Transverse colon (tissue), 4 donors: Measurements from ENCODE around the gene SH3RF3. TPM values are rescaled to one million over a fixed set of nuclear protein-coding genes. Genes with fewer than 3 reads are reported as not detected.

Experiments
- DNase-seq: peaks from one replicate; pipeline ENCODE4 v3.0.0-alpha.2; 2019
- H3K27ac ChIP-seq, 4 donors: fragments of 200-600 bp; sonication (generic); 2 replicates each; pipeline ENCODE4 v1.5.1; 2016 to 2018; ENCODE audit warnings: inconsistent platforms in 4 of 4
- H3K27me3 ChIP-seq: fragments of 200-600 bp; sonication (generic); 2 replicates; pipeline ENCODE4 v1.5.1; 2017; ENCODE audit warnings: inconsistent platforms
- H3K36me3 ChIP-seq, 4 donors: fragments of 200-600 bp; sonication (generic); 2 replicates each; pipeline ENCODE4 v1.5.1; 2017 to 2019; ENCODE audit warnings: inconsistent platforms in 4 of 4
- H3K4me1 ChIP-seq, 4 donors: fragments of 200-600 bp; sonication (generic); 2 replicates each; pipeline ENCODE4 v1.5.1; 2017 to 2020; ENCODE audit warnings: inconsistent platforms in 4 of 4
- H3K4me3 ChIP-seq, 4 donors: fragments of 200-600 bp; sonication (generic); 1 replicate in 1 of 4; 2 replicates in 3 of 4; pipeline versions ENCODE4 v1.5.1 to v1.6.1; 2017 to 2019; ENCODE audit warnings: inconsistent platforms in 4 of 4
- H3K9me3 ChIP-seq, 2 donors: fragments of 200-600 bp; sonication (generic); 2 replicates each; pipeline ENCODE4 v1.5.1; 2017 to 2019; ENCODE audit warnings: inconsistent platforms in 2 of 2
- EP300 ChIP-seq: sonication (generic); formaldehyde crosslinking; IDR thresholded peaks from one replicate; pipeline ENCODE4 v1.6.1; 2017; ENCODE audit warnings: antibody characterized with exemption, low read depth
- POLR2A ChIP-seq: fragments of 450-650 bp; IDR thresholded peaks from one replicate; pipeline ENCODE4 v1.6.1; 2016; ENCODE audit warnings: antibody characterized with exemption, mild to moderate bottlenecking, moderate library complexity
- POLR2AphosphoS5 ChIP-seq, 3 donors: sonication (generic); formaldehyde crosslinking; IDR thresholded peaks; one replicate each; pipeline ENCODE4 v1.6.1; 2016; ENCODE audit warnings: antibody characterized with exemption in 3 of 3
- WGBS, 2 donors: methylation state at CpG; one replicate each; pipeline ENCODE4 v1.1.5; 2018; ENCODE audit warnings: low coverage in 1 of 2; 5-methylcytosine and 5-hydroxymethylcytosine counted together
- in situ Hi-C, 4 donors: fragments of 200-750 bp; cut with MboI; loops; one replicate each; pipeline versions ENCODE4 v1.15.0 to v1.15.1; 2017; ENCODE audit warnings: low sequenced_read_pairs in 3 of 4, low pct_ligation_motif_present in 1 of 4, low pct_unique_long_range_greater_than_20kb in 1 of 4
- intact Hi-C: fragments of 100-400 bp; cut with DNase I; formaldehyde crosslinking; loops from one replicate; pipeline ENCODE4 v1.15.1; 2023; ENCODE audit warnings: low total_unique reads
- total RNA-seq, 4 donors: library from RNA; depleted of rRNA; stranded (reverse); fragments of >200 nt; gene quantifications; one replicate each; pipeline ENCODE4 v1.1.0, GENCODE V29; 2016
- TF ChIP-seq, protein P1 (sequence below), 5 experiments: fragments of 200-600 bp in 3 of 5; fragments of 450-650 bp in 2 of 5; sonication (generic) in 3 of 5; IDR thresholded peaks; 1 replicate in 2 of 5; 2 replicates in 3 of 5; pipeline ENCODE4 v1.5.1; 2016 to 2017; ENCODE audit warnings: antibody characterized with exemption in 5 of 5, inconsistent platforms in 3 of 5, mild to moderate bottlenecking in 2 of 5, moderate library complexity in 1 of 5

SH3RF3 gene
- total RNA-seq, 4 donors from 2014 or later = 1.9 to 8.8 (median 2.9) TPM

DNA sequence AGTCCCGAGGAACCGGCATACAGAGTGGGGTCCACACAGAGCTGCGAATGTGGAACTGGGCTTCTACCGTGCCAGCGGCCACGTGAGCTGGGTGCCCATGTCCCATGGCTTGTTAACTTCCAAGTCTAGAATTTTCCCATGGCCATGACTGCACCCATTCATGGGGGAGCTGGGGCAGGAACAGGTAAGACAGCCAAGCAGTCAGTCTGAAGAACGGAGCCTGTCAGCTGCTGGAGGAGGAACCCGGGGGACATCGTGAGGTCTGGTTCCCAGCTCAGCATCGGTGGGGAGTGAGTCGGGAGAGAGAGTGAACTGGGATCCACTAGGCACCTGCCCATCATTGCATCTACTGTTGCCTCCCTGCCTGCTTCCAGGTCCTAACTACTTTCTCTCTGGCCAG lies 86.9 kb downstream of the SH3RF3 start:
- TF ChIP-seq POLR2AphosphoS5 (IDR thresholded peaks at IDR 0.05) = no peak
- TF ChIP-seq EP300 = no peak
- no peak for TF ChIP-seq POLR2A
- TF ChIP-seq, protein P1, sequence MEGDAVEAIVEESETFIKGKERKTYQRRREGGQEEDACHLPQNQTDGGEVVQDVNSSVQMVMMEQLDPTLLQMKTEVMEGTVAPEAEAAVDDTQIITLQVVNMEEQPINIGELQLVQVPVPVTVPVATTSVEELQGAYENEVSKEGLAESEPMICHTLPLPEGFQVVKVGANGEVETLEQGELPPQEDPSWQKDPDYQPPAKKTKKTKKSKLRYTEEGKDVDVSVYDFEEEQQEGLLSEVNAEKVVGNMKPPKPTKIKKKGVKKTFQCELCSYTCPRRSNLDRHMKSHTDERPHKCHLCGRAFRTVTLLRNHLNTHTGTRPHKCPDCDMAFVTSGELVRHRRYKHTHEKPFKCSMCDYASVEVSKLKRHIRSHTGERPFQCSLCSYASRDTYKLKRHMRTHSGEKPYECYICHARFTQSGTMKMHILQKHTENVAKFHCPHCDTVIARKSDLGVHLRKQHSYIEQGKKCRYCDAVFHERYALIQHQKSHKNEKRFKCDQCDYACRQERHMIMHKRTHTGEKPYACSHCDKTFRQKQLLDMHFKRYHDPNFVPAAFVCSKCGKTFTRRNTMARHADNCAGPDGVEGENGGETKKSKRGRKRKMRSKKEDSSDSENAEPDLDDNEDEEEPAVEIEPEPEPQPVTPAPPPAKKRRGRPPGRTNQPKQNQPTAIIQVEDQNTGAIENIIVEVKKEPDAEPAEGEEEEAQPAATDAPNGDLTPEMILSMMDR (IDR thresholded peaks at IDR 0.05) = no peak
- Histone ChIP-seq H3K4me1 (peaks cover 3 to 37% (median 17%) of the 10 kb centered on the region in 4 donors), H3K9me3 (no peaks in the 10 kb centered on the region), H3K36me3 (no peaks in the 10 kb centered on the region), H3K27ac (no peak overlapping the region), H3K27me3 (no peaks in the 10 kb centered on the region), H3K4me3 (no peak overlapping the region)
- intact Hi-C loops = no loop called here
- 96% methylated on average over 11 of the region's 11 CpGs; no CpG with 5 or more reads in 1 of the 2 donors for WGBS, 2 donors
- DNase-seq = no peak
- in situ Hi-C loops = no loop called here

DNA sequence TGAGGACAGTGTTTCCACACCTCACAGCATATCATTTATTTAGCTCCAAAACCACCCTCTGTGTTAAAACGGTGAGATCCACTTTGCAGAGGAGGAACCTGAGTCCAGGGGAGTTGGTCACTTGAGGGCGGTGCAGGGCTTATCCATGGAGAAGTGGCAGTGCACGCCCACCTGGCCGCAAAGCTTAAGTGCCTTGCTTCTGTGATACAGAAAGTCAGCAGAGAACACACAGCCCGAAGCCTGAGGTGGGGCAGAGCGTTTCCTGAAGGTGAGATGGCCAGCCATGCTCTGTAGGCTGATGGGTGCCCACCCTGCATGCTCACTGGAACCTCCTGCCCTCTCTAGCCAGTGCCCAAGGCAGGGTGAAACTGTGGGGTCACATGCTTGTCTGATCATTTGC lies 87.3 kb downstream of the SH3RF3 start:
- in situ Hi-C loops (no loop called here), intact Hi-C loops (no loop called here)
- Histone ChIP-seq H3K4me3 (no peak overlapping the region), H3K27ac (peak overlapping the region; percentile 38 to 74 (median 48)), H3K27me3 (no peaks in the 10 kb centered on the region), H3K36me3 (no peaks in the 10 kb centered on the region), H3K4me1 (peaks cover 3 to 35% (median 15%) of the 10 kb centered on the region in 4 donors), H3K9me3 (no peaks in the 10 kb centered on the region)
- TF ChIP-seq EP300 (no peak), POLR2A (no peak), POLR2AphosphoS5 (IDR thresholded peaks at IDR 0.05) (no peak)
- TF ChIP-seq, protein P1 (IDR thresholded peaks at IDR 0.05) = no peak
- peak; percentile 26 for DNase-seq
- WGBS, 2 donors = 59 to 80% methylated on average over 1 to 6 of the region's 6 CpGs

DNA sequence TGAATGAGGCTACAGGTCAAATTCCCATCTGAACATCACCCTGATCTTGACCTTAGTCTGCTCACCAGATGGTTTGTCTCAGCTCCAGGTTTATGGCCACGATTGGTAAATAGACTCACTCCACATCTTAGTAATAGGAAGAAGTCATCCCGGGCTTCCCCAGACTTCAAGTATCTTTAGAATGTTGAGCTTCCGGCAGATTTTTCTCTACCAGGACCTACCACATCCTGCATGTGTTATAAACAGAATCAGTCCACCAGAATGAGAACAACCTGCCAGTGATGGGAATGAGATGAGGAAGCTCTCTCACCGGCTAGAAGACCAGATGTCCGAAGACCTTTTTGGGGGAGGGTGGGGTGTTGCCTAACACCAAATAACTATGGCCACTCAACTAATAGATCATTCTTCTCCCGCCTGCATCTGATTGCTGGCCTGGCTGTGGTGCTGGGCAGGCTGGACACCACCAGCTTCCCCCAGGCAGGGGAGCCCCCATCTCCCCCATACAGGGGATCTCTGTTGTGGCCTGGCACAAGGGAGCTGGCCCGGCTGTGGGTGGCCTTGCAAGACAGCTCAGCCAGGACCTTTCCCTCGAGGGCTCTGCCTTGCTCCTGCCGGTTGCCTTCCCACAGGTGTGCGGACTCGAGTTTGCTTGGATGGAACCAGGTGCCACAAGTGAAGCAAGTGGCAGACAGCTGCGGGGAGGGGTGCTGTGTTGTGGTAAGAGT lies 88.5 kb downstream of the SH3RF3 start:
- Histone ChIP-seq H3K27ac (peak overlapping the region; percentile 38 to 74 (median 68)), H3K4me1 (peaks cover 3 to 35% (median 15%) of the 10 kb centered on the region in 4 donors), H3K27me3 (no peaks in the 10 kb centered on the region), H3K36me3 (no peaks in the 10 kb centered on the region), H3K9me3 (no peaks in the 10 kb centered on the region), H3K4me3 (no peak overlapping the region)
- WGBS, 2 donors = 64 to 67% methylated on average over 6 to 12 of the region's 12 CpGs
- DNase-seq = peak; percentile 28
- TF ChIP-seq POLR2AphosphoS5 (IDR thresholded peaks at IDR 0.05) (peak in 2 of 3 donors; percentile 65 to 66), POLR2A (no peak)
- in situ Hi-C loops = no loop called here
- intact Hi-C loops = no loop called here

DNA sequence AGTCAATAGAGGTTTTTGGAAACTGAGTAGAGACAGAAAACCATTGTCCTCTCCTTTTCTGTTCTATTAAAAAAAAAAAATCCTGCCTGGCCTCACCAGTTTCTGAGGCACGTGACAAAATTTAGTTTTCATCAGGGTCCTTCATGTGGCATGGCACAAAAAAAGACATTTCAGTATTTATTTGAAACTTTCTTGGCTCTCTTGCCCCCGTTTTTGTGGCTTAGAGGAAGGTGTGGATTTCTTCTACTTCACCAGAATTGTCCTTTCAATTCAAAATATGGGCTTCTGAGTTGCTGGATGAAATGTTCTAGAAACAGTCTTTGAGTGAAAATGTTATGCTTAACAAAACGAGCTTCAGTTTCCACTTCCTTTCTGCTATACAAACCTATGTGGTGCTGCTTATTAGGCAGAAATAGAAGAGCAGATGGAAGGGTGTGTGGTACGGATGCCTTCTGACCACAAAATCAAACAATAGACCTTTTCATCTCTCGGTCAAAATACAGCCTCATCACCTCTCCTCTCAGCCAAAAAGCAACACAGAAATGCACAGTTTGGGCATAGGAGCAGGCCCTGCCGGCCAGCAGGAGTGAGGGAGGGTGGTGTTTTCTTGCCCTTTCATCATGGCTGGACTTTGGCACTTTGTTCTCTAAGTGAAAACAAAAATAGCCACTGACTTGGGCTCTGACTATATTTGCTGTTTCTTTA lies 89.2 kb downstream of the SH3RF3 start:
- 44 to 52% methylated on average over 6 of the region's 6 CpGs for WGBS, 2 donors
- peaks cover 3 to 35% (median 15%) of the 10 kb centered on the region in 4 donors for H3K4me1 ChIP-seq
- H3K27ac ChIP-seq = peak overlapping the region; percentile 38 to 74 (median 68)
- no peaks in the 10 kb centered on the region for H3K9me3 ChIP-seq
- H3K27me3 ChIP-seq = no peaks in the 10 kb centered on the region
- DNase-seq = no peak
- intact Hi-C loops (no loop called here), in situ Hi-C loops (no loop called here)
- H3K36me3 ChIP-seq = no peaks in the 10 kb centered on the region
- TF ChIP-seq, protein P1 (IDR thresholded peaks at IDR 0.05) = no peak
- TF ChIP-seq EP300 (no peak), POLR2A (no peak), POLR2AphosphoS5 (IDR thresholded peaks at IDR 0.05) (no peak)
- H3K4me3 ChIP-seq = no peak overlapping the region
